ENCODE results near the gene SPINK1. TPM values are rescaled to one million over a fixed set of nuclear protein-coding genes. Genes with fewer than 3 reads are reported as not detected.
"Not testable (repeated sequence)": the region's sequence is repeated elsewhere in the genome, so short reads cannot be mapped to it uniquely, and the experiment has no call there.

The SPINK1 gene
- total RNA-seq, 3 donors from 2014 or later = 254 to 1,081 (median 273) TPM

- no peaks in the 10 kb centered on the region for H3K4me1 ChIP-seq (ENCODE audit: low read depth)
- no peak for TF ChIP-seq CTCF (IDR thresholded peaks at IDR 0.05)
- H3K4me3 ChIP-seq = no peak overlapping the region
- no peaks in the 10 kb centered on the region for H3K36me3 ChIP-seq (ENCODE audit: low read depth)
- ATAC-seq (no peak), DNase-seq (no peak)
- intact Hi-C loops (cut with DNase I, micrococcal nuclease) = no loop called here
- no peaks in the 10 kb centered on the region for H3K9me3 ChIP-seq
Observed at GRCh38 chr5:147876141-147876540, 44.7 kb upstream of the SPINK1 start.

- intact Hi-C loops (cut with DNase I, micrococcal nuclease) = no loop called here
- no peak for ATAC-seq
Observed at GRCh38 chr5:147874910-147875367, 43.5 kb upstream of the SPINK1 start.

GRCh38 chr5:147874118-147874875 lies 42.8 kb upstream of the SPINK1 start:
- H3K36me3 ChIP-seq (ENCODE audit: low read depth); H3K4me1 ChIP-seq (ENCODE audit: low read depth); H3K4me3 ChIP-seq; H3K9me3 ChIP-seq; intact Hi-C loops (cut with DNase I, micrococcal nuclease); DNase-seq; ATAC-seq: not testable (repeated sequence)

More at GRCh38 chr5:147874910-147875367, 43.5 kb upstream of the SPINK1 start:
- no peak overlapping the region for H3K4me3 ChIP-seq
- no peaks in the 10 kb centered on the region for H3K9me3 ChIP-seq
- DNase-seq = no peak
- no peaks in the 10 kb centered on the region for H3K36me3 ChIP-seq (ENCODE audit: low read depth)
- no peaks in the 10 kb centered on the region for H3K4me1 ChIP-seq (ENCODE audit: low read depth)
- TF ChIP-seq CTCF (IDR thresholded peaks at IDR 0.05) = no peak

GRCh38 chr5:147872744-147873435 lies 41.4 kb upstream of the SPINK1 start:
- H3K4me1 ChIP-seq (ENCODE audit: low read depth); DNase-seq; intact Hi-C loops (cut with DNase I, micrococcal nuclease); H3K36me3 ChIP-seq (ENCODE audit: low read depth); H3K4me3 ChIP-seq; ATAC-seq; H3K9me3 ChIP-seq: not testable (repeated sequence)

- intact Hi-C loops (cut with DNase I, micrococcal nuclease); H3K9me3 ChIP-seq; H3K4me1 ChIP-seq (ENCODE audit: low read depth); DNase-seq; H3K4me3 ChIP-seq; H3K36me3 ChIP-seq (ENCODE audit: low read depth); ATAC-seq: not testable (repeated sequence)
Observed at GRCh38 chr5:147871980-147872549, 40.6 kb upstream of the SPINK1 start.

- intact Hi-C loops (cut with DNase I, micrococcal nuclease); ATAC-seq; H3K4me1 ChIP-seq (ENCODE audit: low read depth); H3K36me3 ChIP-seq (ENCODE audit: low read depth); DNase-seq; H3K4me3 ChIP-seq; H3K9me3 ChIP-seq: not testable (repeated sequence)
Observed at GRCh38 chr5:147869892-147870291, 38.4 kb upstream of the SPINK1 start.

- no peak for ATAC-seq
- intact Hi-C loops (cut with DNase I, micrococcal nuclease) = no loop called here
Observed at GRCh38 chr5:147869112-147869511, 37.6 kb upstream of the SPINK1 start.

More at GRCh38 chr5:147869112-147869511, 37.6 kb upstream of the SPINK1 start:
- DNase-seq = no peak
- Histone ChIP-seq H3K36me3 (ENCODE audit: low read depth) (no peaks in the 10 kb centered on the region), H3K9me3 (no peaks in the 10 kb centered on the region), H3K4me1 (ENCODE audit: low read depth) (no peaks in the 10 kb centered on the region), H3K4me3 (no peak overlapping the region)
- no peak for TF ChIP-seq CTCF (IDR thresholded peaks at IDR 0.05)
